Measurements from ENCODE around the gene PGBD4. TPM values are rescaled to one million over a fixed set of nuclear protein-coding genes. Genes with fewer than 3 reads are reported as not detected.

Gene PGBD4
- total and polyA plus RNA-seq, 7 donors: under 0.01 to 1.4 (median 1.3) TPM

DNA sequence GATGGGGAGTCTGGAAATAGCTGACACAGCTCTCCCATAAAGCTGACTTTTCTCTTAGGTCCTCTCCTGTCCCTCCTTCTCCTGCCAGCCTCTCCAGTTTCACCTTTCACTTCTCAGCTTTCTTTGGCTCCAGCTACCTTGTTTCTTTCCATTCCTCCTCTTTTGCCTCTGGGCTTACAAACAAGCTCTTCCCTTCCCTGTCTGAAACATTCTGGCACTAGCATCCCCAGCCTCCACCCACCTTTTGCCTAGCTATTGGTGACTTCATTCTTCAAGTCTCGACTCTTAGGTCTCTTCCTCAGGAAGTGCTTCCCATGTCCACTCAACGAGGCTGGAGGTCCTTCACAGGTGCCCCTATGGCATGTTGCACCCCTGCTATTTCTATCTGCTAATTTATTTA is 42.4 kb upstream of the PGBD4 start:
- no peak overlapping the region for H3K27ac ChIP-seq
- H3K36me3 ChIP-seq: no peaks in the 10 kb centered on the region
- H3K27me3 ChIP-seq: no peaks in the 10 kb centered on the region
- H3K4me3 ChIP-seq: no peak overlapping the region
- no peak for DNase-seq
- intact Hi-C loops (cut with DNase I): no loop called here
- WGBS, 2 donors: 64 to 72% methylated on average over 2 of the region's 2 CpGs
- peaks cover 0 to 10% (median 3%) of the 10 kb centered on the region in 4 donors for H3K4me1 ChIP-seq
- TF ChIP-seq, protein P1, sequence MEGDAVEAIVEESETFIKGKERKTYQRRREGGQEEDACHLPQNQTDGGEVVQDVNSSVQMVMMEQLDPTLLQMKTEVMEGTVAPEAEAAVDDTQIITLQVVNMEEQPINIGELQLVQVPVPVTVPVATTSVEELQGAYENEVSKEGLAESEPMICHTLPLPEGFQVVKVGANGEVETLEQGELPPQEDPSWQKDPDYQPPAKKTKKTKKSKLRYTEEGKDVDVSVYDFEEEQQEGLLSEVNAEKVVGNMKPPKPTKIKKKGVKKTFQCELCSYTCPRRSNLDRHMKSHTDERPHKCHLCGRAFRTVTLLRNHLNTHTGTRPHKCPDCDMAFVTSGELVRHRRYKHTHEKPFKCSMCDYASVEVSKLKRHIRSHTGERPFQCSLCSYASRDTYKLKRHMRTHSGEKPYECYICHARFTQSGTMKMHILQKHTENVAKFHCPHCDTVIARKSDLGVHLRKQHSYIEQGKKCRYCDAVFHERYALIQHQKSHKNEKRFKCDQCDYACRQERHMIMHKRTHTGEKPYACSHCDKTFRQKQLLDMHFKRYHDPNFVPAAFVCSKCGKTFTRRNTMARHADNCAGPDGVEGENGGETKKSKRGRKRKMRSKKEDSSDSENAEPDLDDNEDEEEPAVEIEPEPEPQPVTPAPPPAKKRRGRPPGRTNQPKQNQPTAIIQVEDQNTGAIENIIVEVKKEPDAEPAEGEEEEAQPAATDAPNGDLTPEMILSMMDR (IDR thresholded peaks at IDR 0.05): no peak
- TF ChIP-seq POLR2AphosphoS5 (IDR thresholded peaks at IDR 0.05) (no peak), POLR2A (IDR thresholded peaks at IDR 0.05) (no peak)
- H3K9me3 ChIP-seq: no peaks in the 10 kb centered on the region

DNA sequence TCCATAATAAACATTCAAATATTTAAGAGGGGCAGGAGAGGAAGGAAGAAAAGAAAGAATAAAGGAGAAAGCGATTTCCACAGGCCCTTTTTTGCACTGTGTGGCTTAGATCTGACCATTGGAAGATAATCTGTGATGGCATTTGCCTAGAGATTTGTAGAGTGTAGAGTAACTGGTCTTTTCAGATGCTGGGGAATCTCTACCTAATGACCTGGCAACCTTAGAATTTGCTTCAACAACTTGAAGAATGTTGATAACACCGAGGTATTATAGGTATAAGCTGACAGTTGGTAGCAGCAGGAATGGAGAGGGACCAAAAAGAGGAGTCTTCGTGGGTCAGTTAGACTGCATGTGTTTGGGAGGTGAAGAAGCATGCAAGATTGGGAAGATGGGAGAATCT is 41.9 kb upstream of the PGBD4 start:
- no peak for DNase-seq
- WGBS, 2 donors: 79 to 84% methylated on average over 3 of the region's 3 CpGs
- Histone ChIP-seq H3K4me3 (no peak overlapping the region), H3K27me3 (no peaks in the 10 kb centered on the region), H3K36me3 (no peaks in the 10 kb centered on the region), H3K9me3 (no peaks in the 10 kb centered on the region), H3K4me1 (peaks cover 0 to 10% (median 3%) of the 10 kb centered on the region in 4 donors), H3K27ac (no peak overlapping the region)
- intact Hi-C loops (cut with DNase I): loop anchor here (10.0 kb wide), 1 partner anchor 525 kb away; the partner anchor contains the start of gene GOLGA8B
- TF ChIP-seq EP300 (IDR thresholded peaks at IDR 0.05) (no peak), POLR2A (IDR thresholded peaks at IDR 0.05) (no peak), POLR2AphosphoS5 (IDR thresholded peaks at IDR 0.05) (no peak)
- TF ChIP-seq, protein P1 (IDR thresholded peaks at IDR 0.05): no peak

DNA sequence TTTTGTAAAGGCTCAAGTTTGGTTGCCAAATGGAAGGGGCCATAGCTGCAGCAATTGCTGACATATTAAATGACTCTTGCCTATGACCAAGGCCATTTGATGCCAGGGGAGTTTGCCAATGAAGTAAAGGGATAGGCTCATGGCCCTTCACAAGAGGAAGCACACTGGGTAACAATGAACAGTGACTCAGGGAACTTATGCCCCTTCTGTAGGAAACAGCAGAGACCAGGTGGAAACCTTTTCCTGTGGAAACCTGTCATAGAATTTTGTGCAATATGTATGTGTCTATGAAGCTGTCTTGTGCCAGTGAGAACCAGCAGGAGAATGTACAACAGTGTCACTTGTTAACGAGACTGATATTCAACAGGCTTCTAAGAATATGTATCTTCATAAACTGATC is 37.4 kb upstream of the PGBD4 start:
- Histone ChIP-seq H3K27me3 (no peaks in the 10 kb centered on the region), H3K9me3 (no peaks in the 10 kb centered on the region), H3K4me3 (no peak overlapping the region), H3K27ac (no peak overlapping the region), H3K4me1 (peaks cover 0 to 6% (median 2%) of the 10 kb centered on the region in 4 donors), H3K36me3 (no peaks in the 10 kb centered on the region)
- WGBS, 2 donors: 0% methylated on average over 1 of the region's 1 CpG
- no peak for TF ChIP-seq POLR2AphosphoS5 (IDR thresholded peaks at IDR 0.05)
- no peak for TF ChIP-seq EP300 (IDR thresholded peaks at IDR 0.05)
- TF ChIP-seq, protein P1 (IDR thresholded peaks at IDR 0.05): no peak
- no peak for TF ChIP-seq POLR2A (IDR thresholded peaks at IDR 0.05)
- DNase-seq: no peak
- intact Hi-C loops (cut with DNase I): loop anchor here (10.0 kb wide), 1 partner anchor 520 kb away; the partner anchor contains the start of gene GOLGA8B

DNA sequence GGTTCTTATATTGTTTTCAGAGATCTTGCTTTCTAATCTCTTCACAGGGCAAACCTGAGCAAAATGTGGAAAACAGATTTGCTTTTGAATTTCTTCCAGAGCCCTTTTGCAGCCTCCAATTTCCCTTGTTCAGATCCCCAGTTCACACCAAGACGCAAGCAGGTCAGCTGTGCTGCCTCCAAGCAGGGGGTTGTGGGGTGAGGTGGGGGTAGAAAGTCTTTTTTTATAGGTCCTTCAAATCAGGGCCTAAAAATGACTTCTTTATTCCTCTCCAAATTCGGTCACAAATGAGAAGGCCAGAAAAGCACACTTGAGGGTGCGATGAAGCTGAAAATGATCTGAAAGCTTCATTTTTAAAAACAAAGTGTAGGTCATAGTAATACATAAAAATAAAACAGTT is 36.6 kb upstream of the PGBD4 start:
- Histone ChIP-seq H3K27me3 (no peaks in the 10 kb centered on the region), H3K4me1 (peaks cover 0 to 6% (median 2%) of the 10 kb centered on the region in 4 donors), H3K9me3 (no peaks in the 10 kb centered on the region), H3K4me3 (no peak overlapping the region), H3K36me3 (no peaks in the 10 kb centered on the region), H3K27ac (no peak overlapping the region)
- 89 to 92% methylated on average over 3 of the region's 3 CpGs for WGBS, 2 donors
- TF ChIP-seq EP300 (IDR thresholded peaks at IDR 0.05): no peak
- TF ChIP-seq POLR2A (IDR thresholded peaks at IDR 0.05): no peak
- TF ChIP-seq, protein P1 (IDR thresholded peaks at IDR 0.05): no peak
- TF ChIP-seq POLR2AphosphoS5 (IDR thresholded peaks at IDR 0.05): no peak
- intact Hi-C loops (cut with DNase I): loop anchor here (10.0 kb wide), 1 partner anchor 520 kb away; the partner anchor contains the start of gene GOLGA8B
- DNase-seq: no peak

DNA sequence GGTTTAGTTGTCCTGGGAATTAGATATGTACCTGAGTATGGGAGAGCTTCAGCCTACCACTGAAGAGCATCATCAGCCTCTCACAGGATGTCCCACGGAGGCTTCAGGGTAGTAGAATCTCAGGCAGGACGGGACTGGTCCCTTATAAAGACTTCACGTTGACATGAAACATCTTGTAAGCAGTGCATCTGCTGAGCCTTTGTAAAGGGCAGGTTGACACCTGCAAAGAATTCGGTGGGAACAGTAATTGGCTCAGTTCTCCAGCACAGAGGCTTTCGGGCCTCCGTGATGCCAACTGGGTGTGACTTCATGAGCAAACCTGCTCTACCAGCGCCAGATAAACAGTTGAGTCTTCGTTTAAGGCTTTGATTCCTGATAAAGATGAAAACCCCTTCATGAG is 35.9 kb upstream of the PGBD4 start:
- H3K36me3 ChIP-seq: no peaks in the 10 kb centered on the region
- H3K27me3 ChIP-seq: no peaks in the 10 kb centered on the region
- WGBS, 2 donors: 88 to 92% methylated on average over 8 of the region's 8 CpGs
- no peak for DNase-seq
- no peak overlapping the region for H3K4me3 ChIP-seq
- intact Hi-C loops (cut with DNase I): loop anchor here (10.0 kb wide), 1 partner anchor 519 kb away; the partner anchor contains the start of gene GOLGA8B
- H3K27ac ChIP-seq: no peak overlapping the region
- H3K9me3 ChIP-seq: no peaks in the 10 kb centered on the region
- TF ChIP-seq POLR2AphosphoS5 (IDR thresholded peaks at IDR 0.05): no peak
- no peak for TF ChIP-seq POLR2A (IDR thresholded peaks at IDR 0.05)
- TF ChIP-seq, protein P1 (IDR thresholded peaks at IDR 0.05): no peak
- TF ChIP-seq EP300 (IDR thresholded peaks at IDR 0.05): no peak
- peaks cover 0 to 6% (median 2%) of the 10 kb centered on the region in 4 donors for H3K4me1 ChIP-seq

All from sigmoid colon (tissue), 7 donors.